SK-N-SH (cell line): ENCODE data around the gene AUTS2. TPM values are rescaled to one million over a fixed set of nuclear protein-coding genes. Genes with fewer than 3 reads are reported as not detected.
"Not testable (repeated sequence)": the region's sequence is repeated elsewhere in the genome, so short reads cannot be mapped to it uniquely, and the experiment has no call there.

Experiments
- CTCF ChIA-PET: fragments of 300-600, 350-600 bp; formaldehyde crosslinking; extraction: SDS; loops from one replicate; lab custom pipeline; 2021; lab: Yijun Ruan, JAX
- POLR2A ChIA-PET: fragments of 350-600 bp; sonication (Branson Sonifier 250); formaldehyde crosslinking; extraction: SDS; loops from one replicate; lab custom pipeline; 2020; ENCODE audit warnings: antibody characterized with exemption, inconsistent platforms; lab: Yijun Ruan, JAX
- DNase-seq: peaks from one replicate; pipeline ENCODE4 v3.0.0; 2012
- H2AFZ ChIP-seq: fragments of 200-600 bp; sonication (generic); 2 replicates; pipeline ENCODE4 v1.8.1; 2016; ENCODE audit warnings: antibody characterized with exemption, mild to moderate bottlenecking, low read depth
- H3F3A ChIP-seq: fragments of 200-600 bp; sonication (generic); replicated peaks from 2 replicates; pipeline ENCODE3; 2016; ENCODE audit warnings: antibody characterized with exemption, mild to moderate bottlenecking; ENCODE audit not compliant: insufficient read depth
- H3K27ac ChIP-seq, 2 experiments: fragments of 200-500 bp in 1 of 2; fragments of 200-600 bp in 1 of 2; sonication (Bioruptor generic) in 1 of 2; sonication (generic), shearing (Covaris generic) in 1 of 2; 2 replicates each; pipeline versions ENCODE4 v1.5.1 to v1.6.1; 2014 to 2016; ENCODE audit warnings: low read depth in 2 of 2, inconsistent platforms in 1 of 2, low read length in 1 of 2, mild to moderate bottlenecking in 1 of 2, mixed read lengths in 1 of 2
- H3K27me3 ChIP-seq: fragments of 200-600 bp; sonication (generic), shearing (Covaris generic); 2 replicates; pipeline ENCODE4 v1.6.1; 2016; ENCODE audit warnings: mixed run types; ENCODE audit not compliant: insufficient read depth
- H3K36me3 ChIP-seq, 2 experiments: fragments of 200-500 bp in 1 of 2; fragments of 200-600 bp in 1 of 2; sonication (Bioruptor generic) in 1 of 2; sonication (generic) in 1 of 2; replicated peaks in 1 of 2; 2 replicates each; pipeline versions ENCODE3 to v1.5.1; 2014 to 2016; ENCODE audit warnings: low read length in 1 of 2, mild to moderate bottlenecking in 1 of 2; ENCODE audit not compliant: insufficient read depth in 2 of 2, control insufficient read depth in 1 of 2
- H3K4me1 ChIP-seq, 2 experiments: fragments of 200-500 bp in 1 of 2; fragments of 200-600 bp in 1 of 2; sonication (Bioruptor generic) in 1 of 2; sonication (generic), shearing (Covaris generic) in 1 of 2; 2 replicates each; pipeline versions ENCODE4 v1.5.1 to v1.6.1; 2014 to 2016; ENCODE audit warnings: low read depth in 1 of 2, low read length in 1 of 2, mixed run types in 1 of 2; ENCODE audit not compliant: insufficient read depth in 2 of 2, control insufficient read depth in 1 of 2
- H3K4me2 ChIP-seq: fragments of 200-600 bp; sonication (generic), shearing (Covaris generic); 2 replicates; pipeline ENCODE4 v1.6.1; 2017; ENCODE audit warnings: mixed run types
- H3K4me3 ChIP-seq, 2 experiments: fragments of 200-500 bp in 1 of 2; fragments of 200-600 bp in 1 of 2; sonication (Bioruptor generic) in 1 of 2; sonication (generic), shearing (Covaris generic) in 1 of 2; 2 replicates each; pipeline versions ENCODE4 v1.5.1 to v1.8.1; 2014 to 2016; ENCODE audit warnings: low read depth in 2 of 2, inconsistent platforms in 1 of 2, low read length in 1 of 2, mild to moderate bottlenecking in 1 of 2, mixed read lengths in 1 of 2, moderate library complexity in 1 of 2
- H3K79me2 ChIP-seq: fragments of 200-600 bp; sonication (generic); 2 replicates; pipeline ENCODE4 v1.8.1; 2017; ENCODE audit warnings: mild to moderate bottlenecking; ENCODE audit not compliant: insufficient read depth
- H3K9ac ChIP-seq: fragments of 200-600 bp; sonication (generic); 2 replicates; pipeline ENCODE4 v1.6.1; 2017; ENCODE audit warnings: mixed run types
- H3K9me2 ChIP-seq: fragments of 200-600 bp; sonication (generic); 2 replicates; pipeline ENCODE4 v1.6.1; 2017; ENCODE audit warnings: mixed run types
- H3K9me3 ChIP-seq: fragments of 200-600 bp; sonication (generic); 2 replicates; pipeline ENCODE4 v1.6.1; 2017; ENCODE audit warnings: mixed run types, mild to moderate bottlenecking, moderate library complexity
- H4K20me1 ChIP-seq: fragments of 200-600 bp; sonication (generic); 2 replicates; pipeline ENCODE4 v1.6.1; 2017; ENCODE audit warnings: mild to moderate bottlenecking, mixed run types; ENCODE audit not compliant: insufficient read depth
- ELF1 ChIP-seq: IDR thresholded peaks from 2 replicates; pipeline ENCODE4 v1.4.0; 2012
- EP300 ChIP-seq, 2 experiments: IDR thresholded peaks; 2 replicates each; pipeline versions ENCODE4 v1.4.0 to v1.6.1; 2012; ENCODE audit warnings: borderline replicate concordance in 1 of 2, low read depth in 1 of 2, low read length in 1 of 2
- FOXM1 ChIP-seq: IDR thresholded peaks from 2 replicates; pipeline ENCODE4 v1.4.0; 2012; ENCODE audit warnings: low read depth, mild to moderate bottlenecking
- GABPA ChIP-seq: IDR thresholded peaks from 2 replicates; pipeline ENCODE4 v1.4.0; 2012; ENCODE audit warnings: low read depth, mild to moderate bottlenecking
- MEF2A ChIP-seq: IDR thresholded peaks from 2 replicates; pipeline ENCODE4 v1.4.0; 2012; ENCODE audit warnings: low read depth, borderline replicate concordance
- MXI1 ChIP-seq: IDR thresholded peaks from 2 replicates; pipeline ENCODE4 v1.6.1; 2012; ENCODE audit warnings: mild to moderate bottlenecking, low read depth, low read length, improper control_type of control experiment
- NFIC ChIP-seq: IDR thresholded peaks from 2 replicates; pipeline ENCODE4 v1.4.0; 2012; ENCODE audit warnings: borderline replicate concordance
- NRF1 ChIP-seq: IDR thresholded peaks from 2 replicates; pipeline ENCODE4 v1.6.1; 2012; ENCODE audit warnings: low read depth, mild to moderate bottlenecking, low read length
- PBX3 ChIP-seq: IDR thresholded peaks from 2 replicates; pipeline ENCODE4; 2012
- POLR2AphosphoS5 ChIP-seq: IDR thresholded peaks from 2 replicates; pipeline ENCODE4 v1.6.1; 2012; ENCODE audit warnings: low read depth, low read length
- RCOR1 ChIP-seq: fragments of 150-350 bp; IDR thresholded peaks from 2 replicates; pipeline ENCODE4 v1.6.1; 2017; ENCODE audit warnings: antibody characterized with exemption, low read length
- RXRA ChIP-seq: IDR thresholded peaks from 2 replicates; pipeline ENCODE4 v1.4.0; 2012; ENCODE audit warnings: low read depth, mild to moderate bottlenecking, borderline replicate concordance
- SIN3A ChIP-seq: IDR thresholded peaks from 2 replicates; pipeline ENCODE4 v1.6.1; 2012; ENCODE audit warnings: low read depth, mild to moderate bottlenecking, low read length, moderate library complexity, borderline replicate concordance
- SMC3 ChIP-seq: IDR thresholded peaks from 2 replicates; pipeline ENCODE4 v1.6.1; 2012; ENCODE audit warnings: low read depth, low read length, improper control_type of control experiment
- TEAD4 ChIP-seq: IDR thresholded peaks from 2 replicates; pipeline ENCODE4 v1.4.0; 2012; ENCODE audit warnings: mild to moderate bottlenecking, borderline replicate concordance; ENCODE audit not compliant: insufficient read depth
- YY1 ChIP-seq: IDR thresholded peaks from 2 replicates; pipeline ENCODE4 v1.4.0; 2012; ENCODE audit warnings: low read depth, mild to moderate bottlenecking
- WGBS: methylation state at CpG from one replicate; pipeline ENCODE4 v1.1.6; 2017; ENCODE audit warnings: low lambda C conversion rate; 5-methylcytosine and 5-hydroxymethylcytosine counted together
- polyA plus RNA-seq, 3 experiments: library from polyadenylated mRNA; depleted of rRNA; stranded (reverse); fragments of >200 nt; gene quantifications; 2 replicates each; pipeline ENCODE4 v1.2.3, GENCODE V29; 2012
- TF ChIP-seq, protein P1 (sequence below): fragments of 200-600 bp; sonication (generic); IDR thresholded peaks from 2 replicates; pipeline ENCODE4 v1.6.1; 2017; ENCODE audit warnings: antibody characterized with exemption, mild to moderate bottlenecking, moderate library complexity
- TF ChIP-seq, protein P2 (sequence below): IDR thresholded peaks from 2 replicates; pipeline ENCODE4 v1.4.0; 2012; ENCODE audit warnings: low read depth
- TF ChIP-seq, protein P3 (sequence below): IDR thresholded peaks from 2 replicates; pipeline ENCODE4 v1.4.0; 2012; ENCODE audit warnings: low read depth, borderline replicate concordance
- TF ChIP-seq, protein P4 (sequence below): IDR thresholded peaks from 2 replicates; pipeline ENCODE4 v1.6.1; 2012; ENCODE audit warnings: mild to moderate bottlenecking, low read depth, low read length, moderate library complexity

AUTS2 gene
- polyA plus RNA-seq, 1 of the 3 experiments (the other 2 are of a cell fraction): 15.6 TPM

- Histone ChIP-seq H3K27me3 (no peaks in the 10 kb centered on the region), H3K79me2 (no peaks in the 10 kb centered on the region; the same call in 1 of the 2 replicates), H3K4me3 (no peak overlapping the region), H4K20me1 (peaks cover 8% of the 10 kb centered on the region; the same call in 1 of the 2 replicates), H3K27ac (no peak overlapping the region), H3K9me2 (no peaks in the 10 kb centered on the region), H2AFZ (no peak overlapping the region), H3K4me1 (peaks cover 23 to 28% of the 10 kb centered on the region in 2 experiments; a peak in 3 of 4 replicates), H3K4me2 (no peak overlapping the region), H3K9me3 (no peaks in the 10 kb centered on the region), H3K36me3 (no peaks in the 10 kb centered on the region), H3K9ac (no peak overlapping the region), H3F3A (no peaks in the 10 kb centered on the region)
- TF ChIP-seq FOXM1: no peak
- no peak for TF ChIP-seq YY1
- TF ChIP-seq, protein P1, sequence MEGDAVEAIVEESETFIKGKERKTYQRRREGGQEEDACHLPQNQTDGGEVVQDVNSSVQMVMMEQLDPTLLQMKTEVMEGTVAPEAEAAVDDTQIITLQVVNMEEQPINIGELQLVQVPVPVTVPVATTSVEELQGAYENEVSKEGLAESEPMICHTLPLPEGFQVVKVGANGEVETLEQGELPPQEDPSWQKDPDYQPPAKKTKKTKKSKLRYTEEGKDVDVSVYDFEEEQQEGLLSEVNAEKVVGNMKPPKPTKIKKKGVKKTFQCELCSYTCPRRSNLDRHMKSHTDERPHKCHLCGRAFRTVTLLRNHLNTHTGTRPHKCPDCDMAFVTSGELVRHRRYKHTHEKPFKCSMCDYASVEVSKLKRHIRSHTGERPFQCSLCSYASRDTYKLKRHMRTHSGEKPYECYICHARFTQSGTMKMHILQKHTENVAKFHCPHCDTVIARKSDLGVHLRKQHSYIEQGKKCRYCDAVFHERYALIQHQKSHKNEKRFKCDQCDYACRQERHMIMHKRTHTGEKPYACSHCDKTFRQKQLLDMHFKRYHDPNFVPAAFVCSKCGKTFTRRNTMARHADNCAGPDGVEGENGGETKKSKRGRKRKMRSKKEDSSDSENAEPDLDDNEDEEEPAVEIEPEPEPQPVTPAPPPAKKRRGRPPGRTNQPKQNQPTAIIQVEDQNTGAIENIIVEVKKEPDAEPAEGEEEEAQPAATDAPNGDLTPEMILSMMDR: no peak
- no peak for TF ChIP-seq PBX3
- TF ChIP-seq EP300 (IDR thresholded peaks at IDR 0.05; ENCODE audit: borderline replicate concordance in 1 of 2, low read depth in 1 of 2, low read length in 1 of 2): no peak
- TF ChIP-seq, protein P2, sequence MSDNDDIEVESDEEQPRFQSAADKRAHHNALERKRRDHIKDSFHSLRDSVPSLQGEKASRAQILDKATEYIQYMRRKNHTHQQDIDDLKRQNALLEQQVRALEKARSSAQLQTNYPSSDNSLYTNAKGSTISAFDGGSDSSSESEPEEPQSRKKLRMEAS: no peak
- TF ChIP-seq POLR2AphosphoS5: no peak
- TF ChIP-seq MEF2A: no peak
- no peak for TF ChIP-seq RCOR1
- TF ChIP-seq SIN3A: no peak
- TF ChIP-seq SMC3: no peak
- TF ChIP-seq, protein P3, sequence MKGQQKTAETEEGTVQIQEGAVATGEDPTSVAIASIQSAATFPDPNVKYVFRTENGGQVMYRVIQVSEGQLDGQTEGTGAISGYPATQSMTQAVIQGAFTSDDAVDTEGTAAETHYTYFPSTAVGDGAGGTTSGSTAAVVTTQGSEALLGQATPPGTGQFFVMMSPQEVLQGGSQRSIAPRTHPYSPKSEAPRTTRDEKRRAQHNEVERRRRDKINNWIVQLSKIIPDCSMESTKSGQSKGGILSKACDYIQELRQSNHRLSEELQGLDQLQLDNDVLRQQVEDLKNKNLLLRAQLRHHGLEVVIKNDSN: no peak
- no peak for TF ChIP-seq GABPA
- no peak for TF ChIP-seq NRF1
- TF ChIP-seq NFIC: no peak
- TF ChIP-seq MXI1: no peak
- TF ChIP-seq RXRA: no peak
- no peak for TF ChIP-seq ELF1
- TF ChIP-seq, protein P4, sequence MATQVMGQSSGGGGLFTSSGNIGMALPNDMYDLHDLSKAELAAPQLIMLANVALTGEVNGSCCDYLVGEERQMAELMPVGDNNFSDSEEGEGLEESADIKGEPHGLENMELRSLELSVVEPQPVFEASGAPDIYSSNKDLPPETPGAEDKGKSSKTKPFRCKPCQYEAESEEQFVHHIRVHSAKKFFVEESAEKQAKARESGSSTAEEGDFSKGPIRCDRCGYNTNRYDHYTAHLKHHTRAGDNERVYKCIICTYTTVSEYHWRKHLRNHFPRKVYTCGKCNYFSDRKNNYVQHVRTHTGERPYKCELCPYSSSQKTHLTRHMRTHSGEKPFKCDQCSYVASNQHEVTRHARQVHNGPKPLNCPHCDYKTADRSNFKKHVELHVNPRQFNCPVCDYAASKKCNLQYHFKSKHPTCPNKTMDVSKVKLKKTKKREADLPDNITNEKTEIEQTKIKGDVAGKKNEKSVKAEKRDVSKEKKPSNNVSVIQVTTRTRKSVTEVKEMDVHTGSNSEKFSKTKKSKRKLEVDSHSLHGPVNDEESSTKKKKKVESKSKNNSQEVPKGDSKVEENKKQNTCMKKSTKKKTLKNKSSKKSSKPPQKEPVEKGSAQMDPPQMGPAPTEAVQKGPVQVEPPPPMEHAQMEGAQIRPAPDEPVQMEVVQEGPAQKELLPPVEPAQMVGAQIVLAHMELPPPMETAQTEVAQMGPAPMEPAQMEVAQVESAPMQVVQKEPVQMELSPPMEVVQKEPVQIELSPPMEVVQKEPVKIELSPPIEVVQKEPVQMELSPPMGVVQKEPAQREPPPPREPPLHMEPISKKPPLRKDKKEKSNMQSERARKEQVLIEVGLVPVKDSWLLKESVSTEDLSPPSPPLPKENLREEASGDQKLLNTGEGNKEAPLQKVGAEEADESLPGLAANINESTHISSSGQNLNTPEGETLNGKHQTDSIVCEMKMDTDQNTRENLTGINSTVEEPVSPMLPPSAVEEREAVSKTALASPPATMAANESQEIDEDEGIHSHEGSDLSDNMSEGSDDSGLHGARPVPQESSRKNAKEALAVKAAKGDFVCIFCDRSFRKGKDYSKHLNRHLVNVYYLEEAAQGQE: no peak
- no peak for TF ChIP-seq TEAD4
- WGBS: 90% methylated on average over 7 of the region's 7 CpGs
- no peak for DNase-seq
- POLR2A ChIA-PET: no interaction called here
- CTCF ChIA-PET: interaction anchor here (0.7 to 0.9 kb wide), 2 partner anchors 8 to 12 kb away, joined by 3 to 5 read pairs; no protein-coding TSS in a partner anchor
Measured at GRCh38 chr7:69782917-69783684, 184.8 kb downstream of the AUTS2 start.

DNA sequence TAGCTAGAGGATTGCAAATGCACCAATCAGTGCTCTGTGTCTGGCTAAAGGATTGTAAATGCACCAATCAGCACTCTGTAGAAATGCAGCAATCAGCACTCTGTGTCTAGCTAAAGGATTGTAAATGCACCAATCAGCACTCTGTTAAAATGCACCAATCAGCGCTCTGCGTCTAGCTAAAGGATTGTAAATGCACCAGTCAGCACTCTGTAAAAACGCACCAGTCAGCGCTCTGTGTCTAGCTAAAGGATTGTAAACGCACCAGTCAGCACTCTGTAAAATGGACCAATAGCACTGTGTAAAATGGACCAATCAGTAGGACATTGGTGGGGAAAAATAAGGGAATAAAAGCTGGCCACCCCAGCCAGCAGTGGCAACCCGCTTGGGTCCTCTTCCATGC lies 187.9 kb downstream of the AUTS2 start:
- not testable (repeated sequence) for DNase-seq, H4K20me1 ChIP-seq, H3K27ac ChIP-seq, H3K4me3 ChIP-seq, H3K36me3 ChIP-seq, H3K9me3 ChIP-seq, H2AFZ ChIP-seq, H3K4me2 ChIP-seq, H3K9ac ChIP-seq, H3K9me2 ChIP-seq, H3F3A ChIP-seq, H3K27me3 ChIP-seq, H3K79me2 ChIP-seq
- CTCF ChIA-PET: interaction anchor here (0.6 kb wide), 1 partner anchor 41 kb away, joined by 3 read pairs; no protein-coding TSS in a partner anchor
- over 99% methylated on average over 6 of the region's 6 CpGs for WGBS
- H3K4me1 ChIP-seq: peaks cover 18 to 25% of the 10 kb centered on the region in 2 experiments; a peak in 3 of 4 replicates
- POLR2A ChIA-PET: interaction anchor here (1.3 kb wide), 1 partner anchor 15 kb away, joined by 3 read pairs; no protein-coding TSS in a partner anchor
